ENCODE results near the gene BMPR1A. TPM values are rescaled to one million over a fixed set of nuclear protein-coding genes. Genes with fewer than 3 reads are reported as not detected.

The BMPR1A gene
- total RNA-seq, 1 donor from 2014 or later, result 32.6 TPM

DNA sequence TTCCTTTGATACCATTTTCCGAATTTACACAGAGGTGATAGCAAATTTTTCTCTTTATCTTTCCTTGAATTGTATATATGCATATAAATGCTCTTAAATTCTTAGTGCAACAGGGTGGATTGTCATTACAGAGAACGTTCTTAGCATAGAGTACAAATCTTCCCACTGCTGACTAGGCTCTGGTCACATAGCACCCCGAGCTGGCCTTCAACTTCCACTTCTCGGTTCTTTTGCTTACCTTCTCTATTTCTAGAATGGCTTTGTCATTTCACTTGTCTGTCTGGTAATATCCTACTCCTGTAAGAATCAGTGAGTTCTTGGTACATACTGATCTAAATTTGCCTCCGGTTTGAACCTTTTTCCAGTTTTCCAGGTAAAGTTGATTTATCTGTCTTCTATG, 225.3 kb downstream of the BMPR1A start:
- no peak overlapping the region for H3K4me3 ChIP-seq (ENCODE audit: low read depth, low read length)
- no peaks in the 10 kb centered on the region for H3K27me3 ChIP-seq (ENCODE audit: control insufficient read depth, insufficient read depth, low read length)
- H3K36me3 ChIP-seq (ENCODE audit: control insufficient read depth, insufficient read depth, low read length), result no peaks in the 10 kb centered on the region
- FAIRE-seq, result no peak
- no peak for TF ChIP-seq CTCF (IDR thresholded peaks at IDR 0.05; ENCODE audit: insufficient read depth, low read length, severe bottlenecking)
- no peak for DNase-seq (ENCODE audit: low read depth)

Other genes with a start within 250 kb of the BMPR1A start
- 41.9 and 62.7 TPM in 2 replicates for gene WAPL, start 234.8 kb upstream of the BMPR1A start, total RNA-seq
- not detected in 2 replicates for gene OPN4, start 102.1 kb upstream of the BMPR1A start, total RNA-seq
- under 0.01 TPM in 1 of 2 replicates, not detected in the other for gene LDB3, start 88.1 kb upstream of the BMPR1A start, total RNA-seq
- gene MMRN2, start 201.0 kb downstream of the BMPR1A start, total RNA-seq, result 3.9 and 6.1 TPM in 2 replicates
- gene SNCG, start 202.0 kb downstream of the BMPR1A start, total RNA-seq, result 22.3 and 25.5 TPM in 2 replicates
- 25.3 and 53.6 TPM in 2 replicates for gene ADIRF, start 211.9 kb downstream of the BMPR1A start, total RNA-seq